ENCODE data around the gene COPZ2.
A peak's percentile ranks its signal among the peaks of the same experiment; 100 is the strongest.

Gene COPZ2

DNA sequence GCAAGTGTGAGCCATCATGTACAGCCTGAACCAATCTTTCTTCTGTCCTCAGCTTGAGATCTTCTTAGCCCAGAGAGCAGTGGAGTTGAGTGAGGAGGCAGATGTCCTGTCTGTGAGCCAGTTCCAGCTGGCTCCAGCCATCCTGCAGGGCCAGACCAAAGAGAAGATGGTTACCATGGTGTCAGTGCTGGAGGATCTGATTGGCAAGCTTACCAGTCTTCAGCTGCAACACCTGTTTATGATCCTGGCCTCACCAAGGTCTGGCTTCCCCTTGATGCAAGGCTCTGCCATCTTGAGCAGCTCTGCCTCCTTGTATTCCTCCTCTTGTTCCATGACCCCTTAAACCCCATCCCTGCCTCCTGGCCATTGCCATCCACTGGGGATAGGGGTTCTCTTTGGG is 57.1 kb downstream of the COPZ2 start:
- TF ChIP-seq, protein P1, sequence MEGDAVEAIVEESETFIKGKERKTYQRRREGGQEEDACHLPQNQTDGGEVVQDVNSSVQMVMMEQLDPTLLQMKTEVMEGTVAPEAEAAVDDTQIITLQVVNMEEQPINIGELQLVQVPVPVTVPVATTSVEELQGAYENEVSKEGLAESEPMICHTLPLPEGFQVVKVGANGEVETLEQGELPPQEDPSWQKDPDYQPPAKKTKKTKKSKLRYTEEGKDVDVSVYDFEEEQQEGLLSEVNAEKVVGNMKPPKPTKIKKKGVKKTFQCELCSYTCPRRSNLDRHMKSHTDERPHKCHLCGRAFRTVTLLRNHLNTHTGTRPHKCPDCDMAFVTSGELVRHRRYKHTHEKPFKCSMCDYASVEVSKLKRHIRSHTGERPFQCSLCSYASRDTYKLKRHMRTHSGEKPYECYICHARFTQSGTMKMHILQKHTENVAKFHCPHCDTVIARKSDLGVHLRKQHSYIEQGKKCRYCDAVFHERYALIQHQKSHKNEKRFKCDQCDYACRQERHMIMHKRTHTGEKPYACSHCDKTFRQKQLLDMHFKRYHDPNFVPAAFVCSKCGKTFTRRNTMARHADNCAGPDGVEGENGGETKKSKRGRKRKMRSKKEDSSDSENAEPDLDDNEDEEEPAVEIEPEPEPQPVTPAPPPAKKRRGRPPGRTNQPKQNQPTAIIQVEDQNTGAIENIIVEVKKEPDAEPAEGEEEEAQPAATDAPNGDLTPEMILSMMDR (IDR thresholded peaks at IDR 0.05; ENCODE audit: low read depth, low read length, missing control alignments): no peak
- no peak overlapping the region for H3K4me3 ChIP-seq (ENCODE audit: low read depth, low read length)
- DNase-seq (ENCODE audit: low read depth): no peak

- TF ChIP-seq, protein P1 (IDR thresholded peaks at IDR 0.05; ENCODE audit: low read depth, low read length, missing control alignments): peak; percentile 87
- DNase-seq (ENCODE audit: low read depth): no peak
- H3K4me3 ChIP-seq (ENCODE audit: low read depth, low read length): no peak overlapping the region
Measured at GRCh38 chr17:47978324-47978723, 59.3 kb downstream of the COPZ2 start.
